Activated T-helper 2 cell treated with anti-CD3 and anti-CD28 coated beads, Interferon-gamma antibody, Interleukin-2, Interleukin-4, amounts not matched to agents 10 μg/mL and 5 μg/mL and 100 μg/mL, durations not matched to agents 14 hours and 24 hours and 36 hours (primary cell): ENCODE data around the gene HSD17B1. TPM values are rescaled to one million over a fixed set of nuclear protein-coding genes. Genes with fewer than 3 reads are reported as not detected.

Source experiments
- DNase-seq: peaks from one replicate; pipeline ENCODE4 v3.0.0; 2021; ENCODE audit warnings: low spot score
- H3K27ac Mint-ChIP-seq: one replicate; pipeline ENCODE4 v1.8.0; 2021; ENCODE audit warnings: mixed read lengths
- H3K27me3 Mint-ChIP-seq: one replicate; pipeline ENCODE4 v1.8.0; 2021; ENCODE audit warnings: low read depth, mixed read lengths
- H3K36me3 Mint-ChIP-seq: one replicate; pipeline ENCODE4 v1.8.0; 2021; ENCODE audit warnings: low read depth, mixed read lengths
- H3K4me1 Mint-ChIP-seq: one replicate; pipeline ENCODE4 v1.8.0; 2021; ENCODE audit warnings: low read depth, mixed read lengths
- H3K4me3 Mint-ChIP-seq: one replicate; pipeline ENCODE4 v1.8.0; 2021; ENCODE audit warnings: low read depth, mild to moderate bottlenecking, moderate library complexity, mixed read lengths
- H3K9me3 Mint-ChIP-seq: one replicate; pipeline ENCODE4 v1.8.0; 2021; ENCODE audit warnings: mixed read lengths
- intact Hi-C: fragments of 100-400 bp; cut with micrococcal nuclease; formaldehyde crosslinking; loops from one replicate; pipeline ENCODE4 v1.15.1; 2023
- total RNA-seq: library from RNA; stranded (reverse); gene quantifications from 2 replicates; pipeline ENCODE4 v1.2.3, GENCODE V29; 2022

HSD17B1 gene
- total RNA-seq, 1 donor from 2014 or later, result 0.91 TPM

GRCh38 chr17:42584880-42585279 lies 32.2 kb downstream of the HSD17B1 start:
- no peak overlapping the region for H3K4me3 Mint-ChIP-seq
- peaks cover 45% of the 10 kb centered on the region for H3K36me3 Mint-ChIP-seq
- DNase-seq, result no peak
- H3K4me1 Mint-ChIP-seq, result no peaks in the 10 kb centered on the region
- no peaks in the 10 kb centered on the region for H3K9me3 Mint-ChIP-seq
- no peak overlapping the region for H3K27ac Mint-ChIP-seq
- no peaks in the 10 kb centered on the region for H3K27me3 Mint-ChIP-seq
- intact Hi-C loops, result no loop called here

DNA sequence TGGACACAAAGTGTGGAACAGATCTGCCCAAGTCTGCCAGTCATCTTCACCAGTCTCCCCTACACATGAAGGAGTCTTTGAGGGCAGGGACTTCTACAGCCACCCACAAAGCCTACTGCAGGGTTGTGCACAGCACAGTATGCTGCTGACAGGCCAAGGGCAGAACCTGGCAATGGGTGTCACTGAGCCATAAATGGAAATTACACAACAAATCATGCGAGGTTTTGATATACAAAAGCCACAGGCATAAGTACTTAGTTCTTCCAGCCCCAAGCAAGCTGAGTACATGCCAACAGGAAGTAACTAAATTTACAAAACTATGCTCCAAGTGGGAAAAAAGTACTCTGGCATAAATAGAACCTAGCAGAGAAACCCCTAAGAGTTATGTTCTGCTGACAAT lies 32.6 kb downstream of the HSD17B1 start:
- intact Hi-C loops, result no loop called here
- no peak for DNase-seq
- H3K4me3 Mint-ChIP-seq, result no peak overlapping the region
- no peaks in the 10 kb centered on the region for H3K27me3 Mint-ChIP-seq
- peaks cover 49% of the 10 kb centered on the region for H3K36me3 Mint-ChIP-seq
- H3K4me1 Mint-ChIP-seq, result no peaks in the 10 kb centered on the region
- H3K9me3 Mint-ChIP-seq, result no peaks in the 10 kb centered on the region
- H3K27ac Mint-ChIP-seq, result no peak overlapping the region

DNA sequence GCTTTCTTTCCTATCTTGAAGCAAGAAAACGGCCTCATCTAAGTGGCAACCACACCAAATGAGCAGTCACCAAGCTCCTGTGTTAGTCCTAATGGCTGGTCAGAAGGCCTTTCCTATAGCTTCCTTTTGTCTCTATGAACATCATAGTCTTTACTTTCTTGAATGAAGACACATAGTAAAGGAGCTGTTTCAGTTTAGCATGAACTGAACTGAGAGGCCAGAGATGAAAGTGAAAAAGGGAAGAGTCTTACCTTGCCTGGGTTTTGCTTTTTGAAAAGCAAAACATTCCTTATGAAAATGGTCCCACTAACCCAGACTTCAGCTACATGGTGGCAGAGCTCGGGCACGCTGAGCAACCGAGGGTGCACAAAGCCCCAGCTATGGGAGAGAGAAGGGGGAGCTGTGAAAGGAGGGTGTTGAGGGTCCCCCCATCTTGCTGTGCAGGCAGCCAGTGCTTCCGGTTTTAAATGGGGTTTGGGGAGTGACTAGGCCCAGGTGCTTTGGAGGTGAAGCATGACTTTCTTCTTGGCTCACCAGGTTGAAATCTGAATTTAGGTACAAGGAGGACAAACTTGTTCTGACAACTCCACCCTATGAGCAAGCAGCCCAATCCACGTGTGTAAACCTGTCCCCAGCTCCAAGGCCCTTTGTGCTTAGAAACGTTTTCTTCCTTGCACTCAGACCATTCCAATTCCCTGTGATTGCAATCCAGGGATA lies 33.9 kb downstream of the HSD17B1 start:
- Mint-ChIP-seq H3K27ac (no peak overlapping the region), H3K4me1 (no peaks in the 10 kb centered on the region)

GRCh38 chr17:42590886-42591285 lies 38.2 kb downstream of the HSD17B1 start:
- no peaks in the 10 kb centered on the region for H3K9me3 Mint-ChIP-seq
- no peaks in the 10 kb centered on the region for H3K27me3 Mint-ChIP-seq
- H3K36me3 Mint-ChIP-seq, result peaks cover 37% of the 10 kb centered on the region
- DNase-seq, result no peak
- no peak overlapping the region for H3K4me3 Mint-ChIP-seq
- H3K4me1 Mint-ChIP-seq, result no peaks in the 10 kb centered on the region
- intact Hi-C loops, result no loop called here
- H3K27ac Mint-ChIP-seq, result no peak overlapping the region

More for the DNA sequence above, 33.9 kb downstream of the HSD17B1 start:
- H3K27me3 Mint-ChIP-seq, result no peaks in the 10 kb centered on the region
- intact Hi-C loops, result no loop called here
- no peak for DNase-seq
- H3K4me3 Mint-ChIP-seq, result no peak overlapping the region
- H3K36me3 Mint-ChIP-seq, result peaks cover 54% of the 10 kb centered on the region
- no peaks in the 10 kb centered on the region for H3K9me3 Mint-ChIP-seq

DNA sequence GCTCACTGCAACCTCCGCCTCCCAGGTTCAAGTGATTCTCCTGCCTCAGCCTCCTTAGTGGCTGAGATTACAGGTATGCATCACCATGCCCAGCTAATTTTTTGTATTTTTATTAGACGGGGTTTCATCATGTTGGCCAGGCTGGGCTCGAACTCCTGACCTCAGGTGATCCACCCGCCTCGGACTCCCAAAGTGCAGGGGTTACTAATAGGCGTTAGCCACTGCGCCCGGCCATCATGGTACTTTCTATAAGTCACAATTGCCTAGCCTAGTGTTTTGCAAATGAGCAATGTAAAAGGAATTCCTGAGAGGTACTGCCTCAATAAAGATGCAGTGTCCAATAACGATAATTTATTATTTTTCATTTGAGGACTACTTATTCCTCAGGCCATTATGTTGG lies 38.7 kb downstream of the HSD17B1 start:
- H3K4me1 Mint-ChIP-seq, result no peaks in the 10 kb centered on the region
- no peaks in the 10 kb centered on the region for H3K27me3 Mint-ChIP-seq
- no peaks in the 10 kb centered on the region for H3K9me3 Mint-ChIP-seq
- DNase-seq, result no peak
- H3K36me3 Mint-ChIP-seq, result peaks cover 36% of the 10 kb centered on the region
- H3K4me3 Mint-ChIP-seq, result no peak overlapping the region
- no peak overlapping the region for H3K27ac Mint-ChIP-seq
- intact Hi-C loops, result no loop called here

- no peak for DNase-seq
- Mint-ChIP-seq H3K4me3 (no peak overlapping the region), H3K4me1 (peaks cover 8% of the 10 kb centered on the region), H3K27me3 (no peaks in the 10 kb centered on the region), H3K27ac (no peak overlapping the region), H3K9me3 (no peaks in the 10 kb centered on the region), H3K36me3 (peaks cover 16% of the 10 kb centered on the region)
- intact Hi-C loops, result no loop called here
Measured at GRCh38 chr17:42596386-42596785, 43.7 kb downstream of the HSD17B1 start.

- Mint-ChIP-seq H3K27me3 (no peaks in the 10 kb centered on the region), H3K4me1 (peaks cover 9% of the 10 kb centered on the region), H3K9me3 (no peaks in the 10 kb centered on the region), H3K27ac (no peak overlapping the region), H3K36me3 (peaks cover 15% of the 10 kb centered on the region), H3K4me3 (no peak overlapping the region)
- intact Hi-C loops, result no loop called here
- no peak for DNase-seq
Measured at GRCh38 chr17:42598905-42599304, 46.2 kb downstream of the HSD17B1 start.

- no peak overlapping the region for H3K27ac Mint-ChIP-seq
- no peak for DNase-seq
- no peaks in the 10 kb centered on the region for H3K27me3 Mint-ChIP-seq
- H3K4me3 Mint-ChIP-seq, result no peak overlapping the region
- H3K36me3 Mint-ChIP-seq, result peaks cover 27% of the 10 kb centered on the region
- H3K9me3 Mint-ChIP-seq, result no peaks in the 10 kb centered on the region
- peaks cover 24% of the 10 kb centered on the region for H3K4me1 Mint-ChIP-seq
- intact Hi-C loops, result no loop called here
Measured at GRCh38 chr17:42603318-42603717, 50.6 kb downstream of the HSD17B1 start.

Other genes with a start within 250 kb of the HSD17B1 start
- 250 and 262 TPM in 2 replicates for gene STAT3, start 164.5 kb upstream of the HSD17B1 start, total RNA-seq
- 3.5 and 3.8 TPM in 2 replicates for gene CAVIN1, start 129.7 kb upstream of the HSD17B1 start, total RNA-seq
- 16.0 and 17.5 TPM in 2 replicates for gene ATP6V0A1, start 94.0 kb upstream of the HSD17B1 start, total RNA-seq
- 17.4 and 19.9 TPM in 2 replicates for gene NAGLU, start 16.7 kb upstream of the HSD17B1 start, total RNA-seq
- gene COASY, start 9.2 kb downstream of the HSD17B1 start, total RNA-seq, result 90.6 and 91.6 TPM in 2 replicates
- gene MLX, start 14.2 kb downstream of the HSD17B1 start, total RNA-seq, result 54.8 and 60.0 TPM in 2 replicates
- 23.3 and 26.6 TPM in 2 replicates for gene PSMC3IP, start 24.8 kb downstream of the HSD17B1 start, total RNA-seq
- 37.7 and 39.0 TPM in 2 replicates for gene RETREG3, start 56.5 kb downstream of the HSD17B1 start, total RNA-seq
- gene TUBG1, start 56.8 kb downstream of the HSD17B1 start, total RNA-seq, result 85.5 and 94.9 TPM in 2 replicates
- 12.2 and 12.6 TPM in 2 replicates for gene TUBG2, start 106.4 kb downstream of the HSD17B1 start, total RNA-seq
- gene PLEKHH3, start 124.1 kb downstream of the HSD17B1 start, total RNA-seq, result 0.57 and 1.0 TPM in 2 replicates
- 0.16 and 0.23 TPM in 2 replicates for gene CCR10, start 128.9 kb downstream of the HSD17B1 start, total RNA-seq
- gene CNTNAP1, start 129.6 kb downstream of the HSD17B1 start, total RNA-seq, result 1.3 and 2.4 TPM in 2 replicates
- gene EZH1, start 192.1 kb downstream of the HSD17B1 start, total RNA-seq, result 36.1 and 37.1 TPM in 2 replicates
- not detected in 2 replicates for gene RAMP2, start 208.3 kb downstream of the HSD17B1 start, total RNA-seq
- gene VPS25, start 220.5 kb downstream of the HSD17B1 start, total RNA-seq, result 88.8 and 90.4 TPM in 2 replicates
- gene WNK4, start 227.7 kb downstream of the HSD17B1 start, total RNA-seq, result 0.16 and 0.28 TPM in 2 replicates
- 51.2 and 51.7 TPM in 2 replicates for gene COA3, start 245.8 kb downstream of the HSD17B1 start, total RNA-seq
- 0.09 TPM in 1 of 2 replicates, not detected in the other for gene CNTD1, start 245.9 kb downstream of the HSD17B1 start, total RNA-seq